GM12878 (cell line): ENCODE measurements around the gene CACNA2D1. TPM values are rescaled to one million over a fixed set of nuclear protein-coding genes. Genes with fewer than 3 reads are reported as not detected.
A peak's percentile ranks its signal among the peaks of the same experiment; 100 is the strongest.

Source experiments
- ATAC-seq: fragments of 200-7000 bp; cut with Tn5 transposase; 3 replicates; pipeline ENCODE4 v1.9.1; 2020; ENCODE audit warnings: mild to moderate bottlenecking, moderate library complexity
- BruUV-seq: library from RNA; stranded (reverse); fragments of 400-500 nt; replicated peaks from 2 replicates; lab custom pipeline; 2021; lab: Mats Ljungman, UMichigan
- CTCF ChIA-PET: fragments of 300-600 bp; sonication (Branson Sonifier 250); formaldehyde crosslinking; extraction: SDS; loops from one replicate; lab custom pipeline; 2021; ENCODE audit warnings: inconsistent platforms; lab: Yijun Ruan, JAX
- POLR2A ChIA-PET: fragments of 350-600 bp; formaldehyde crosslinking; extraction: SDS; loops from one replicate; lab custom pipeline; 2021; ENCODE audit warnings: inconsistent platforms; lab: Charles Lee
- RAD21 ChIA-PET: fragments of 300-600 bp; sonication (Branson Sonifier 250); formaldehyde crosslinking; loops from one replicate; lab custom pipeline; 2023; ENCODE audit warnings: antibody characterized with exemption; ENCODE audit not compliant: unreplicated experiment; lab: Charles Lee
- SMC1A ChIA-PET: fragments of 300-600 bp; sonication (Branson Sonifier 250); formaldehyde crosslinking; loops from one replicate; lab custom pipeline; 2023; ENCODE audit not compliant: unreplicated experiment, uncharacterized antibody; lab: Charles Lee
- DNase-seq: peaks from one replicate; pipeline ENCODE4 v3.0.0-alpha.2; 2011; ENCODE audit warnings: low read depth, low spot score
- FAIRE-seq: peaks from 3 replicates; lab custom pipeline; 2011; peaks lifted over from hg19 to GRCh38; lab: Jason Lieb, UNC
- H2AFZ ChIP-seq: 2 replicates; pipeline ENCODE4 v1.6.0; 2011; ENCODE audit warnings: low read depth, low read length, control low read depth; ENCODE audit not compliant: control insufficient read depth
- H3K27ac ChIP-seq: 2 replicates; pipeline ENCODE4 v1.5.1; 2011; ENCODE audit warnings: control low read depth; ENCODE audit not compliant: control insufficient read depth, insufficient read depth
- H3K27me3 ChIP-seq, 2 experiments: replicated peaks in 1 of 2; 2 replicates each; pipeline versions ENCODE4 v1.6.0 to v1.6.1; 2011; ENCODE audit warnings: low read length in 1 of 2; ENCODE audit not compliant: control insufficient read depth in 2 of 2, insufficient read depth in 2 of 2
- H3K36me3 ChIP-seq, 2 experiments: 2 replicates each; pipeline ENCODE4 v1.5.1; 2011; ENCODE audit warnings: low read length in 1 of 2; ENCODE audit not compliant: control insufficient read depth in 2 of 2, insufficient read depth in 2 of 2
- H3K4me1 ChIP-seq: 2 replicates; pipeline ENCODE4 v1.6.1; 2011; ENCODE audit warnings: mild to moderate bottlenecking, low read length, moderate library complexity, mixed read lengths; ENCODE audit not compliant: control insufficient read depth, insufficient read depth
- H3K4me2 ChIP-seq: 2 replicates; pipeline ENCODE4 v1.6.0; 2011; ENCODE audit warnings: control low read depth; ENCODE audit not compliant: control insufficient read depth, insufficient read depth
- H3K4me3 ChIP-seq: fragments of 200-600 bp; sonication (generic); 2 replicates; pipeline ENCODE4 v1.5.1; 2016
- H3K79me2 ChIP-seq: 2 replicates; pipeline ENCODE4 v1.6.0; 2011; ENCODE audit warnings: low read length; ENCODE audit not compliant: control insufficient read depth, insufficient read depth
- H3K9ac ChIP-seq: 2 replicates; pipeline ENCODE4 v1.8.0; 2011; ENCODE audit warnings: low read length, control low read depth, mixed read lengths; ENCODE audit not compliant: control insufficient read depth, insufficient read depth
- H3K9me3 ChIP-seq: replicated peaks from 3 replicates; pipeline ENCODE4 v1.5.1; 2011; ENCODE audit warnings: mild to moderate bottlenecking, low read length; ENCODE audit not compliant: control insufficient read depth, insufficient read depth
- H4K20me1 ChIP-seq: 2 replicates; pipeline ENCODE4 v1.6.0; 2011; ENCODE audit not compliant: control insufficient read depth, insufficient read depth
- CBFB ChIP-seq: IDR thresholded peaks from 2 replicates; pipeline ENCODE4 v1.6.1; 2016; ENCODE audit warnings: antibody characterized with exemption, low read depth
- FOS ChIP-seq: IDR thresholded peaks from 3 replicates; pipeline ENCODE4 v1.6.1; 2011; ENCODE audit warnings: borderline replicate concordance; ENCODE audit not compliant: insufficient read length; ENCODE audit errors: extremely low read depth
- NFXL1 ChIP-seq: fragments of 450-650 bp; IDR thresholded peaks from 2 replicates; pipeline ENCODE4 v1.6.1; 2017; ENCODE audit warnings: antibody characterized with exemption, mild to moderate bottlenecking, borderline replicate concordance
- POLR2A ChIP-seq: IDR thresholded peaks from 2 replicates; pipeline ENCODE4 v1.6.1; 2011; ENCODE audit warnings: low read depth, mild to moderate bottlenecking, low read length
- RAD21 ChIP-seq: IDR thresholded peaks from 2 replicates; pipeline ENCODE4 v1.6.1; 2011; ENCODE audit warnings: mild to moderate bottlenecking, low read depth, low read length, moderate library complexity; ENCODE audit not compliant: insufficient read depth
- SIN3A ChIP-seq: IDR thresholded peaks from 2 replicates; pipeline ENCODE4 v1.6.1; 2012; ENCODE audit warnings: low read depth, low read length, improper control_type of control experiment
- TCF7 ChIP-seq: IDR thresholded peaks from 2 replicates; pipeline ENCODE4 v1.6.1; 2014; ENCODE audit warnings: antibody characterized with exemption, borderline replicate concordance
- ZBTB11 ChIP-seq: fragments of 450-650 bp; formaldehyde crosslinking; IDR thresholded peaks from 2 replicates; pipeline ENCODE4 v1.5.0; 2022; ENCODE audit warnings: mild to moderate bottlenecking, missing genetic modification characterization
- WGBS: methylation state at CpG from one replicate; pipeline ENCODE4 v1.1.6; 2016; ENCODE audit warnings: low lambda C conversion rate; ENCODE audit not compliant: insufficient replicate concordance, insufficient coverage; ENCODE audit errors: missing lambda C conversion rate; 5-methylcytosine and 5-hydroxymethylcytosine counted together
- in situ Hi-C: fragments of 300-500 bp; cut with MboI; formaldehyde crosslinking; loops from 9 replicates; pipeline ENCODE4 v1.14.3; 2018; ENCODE audit warnings: mixed read lengths
- intact Hi-C: fragments of 100-400 bp; cut with micrococcal nuclease; formaldehyde crosslinking; loops from one replicate; pipeline ENCODE4 v1.14.2; 2022; ENCODE audit not compliant: unreplicated experiment
- polyA plus RNA-seq, 11 experiments: library from polyadenylated mRNA; depleted of rRNA in 4 of 11; unstranded in 6 of 11; stranded (reverse) in 5 of 11; fragments of >200 nt; fragmentation: Nextera tagmentation in 4 of 11; fragmentation: Illumina TruSeq in 1 of 11; extraction: Ambion mirVana in 4 of 11; extraction: Trizol in 1 of 11; gene quantifications; 1 replicate in 1 of 11; 2 replicates in 10 of 11; pipeline versions ENCODE4 v1.2.1 to v1.2.3, GENCODE V29; 2011 to 2016; ENCODE audit warnings: inconsistent platforms in 2 of 11, missing spikeins in 2 of 11, low read depth in 1 of 11
- total RNA-seq, 4 experiments: library from RNA; depleted of rRNA in 3 of 4; stranded (reverse); fragments of >200 nt in 3 of 4; fragmentation: Illumina TruSeq in 1 of 4; extraction: Trizol in 1 of 4; gene quantifications; 2 replicates each; pipeline versions ENCODE4 v1.2.1 to v1.2.3, GENCODE V29; 2013 to 2021

CACNA2D1 gene
- total and polyA plus RNA-seq, 10 of the 15 experiments (the other 5 are each of a cell fraction or from before 2014, with no cell fraction given): 0.14 to 14.8 (median 0.97) TPM

DNA sequence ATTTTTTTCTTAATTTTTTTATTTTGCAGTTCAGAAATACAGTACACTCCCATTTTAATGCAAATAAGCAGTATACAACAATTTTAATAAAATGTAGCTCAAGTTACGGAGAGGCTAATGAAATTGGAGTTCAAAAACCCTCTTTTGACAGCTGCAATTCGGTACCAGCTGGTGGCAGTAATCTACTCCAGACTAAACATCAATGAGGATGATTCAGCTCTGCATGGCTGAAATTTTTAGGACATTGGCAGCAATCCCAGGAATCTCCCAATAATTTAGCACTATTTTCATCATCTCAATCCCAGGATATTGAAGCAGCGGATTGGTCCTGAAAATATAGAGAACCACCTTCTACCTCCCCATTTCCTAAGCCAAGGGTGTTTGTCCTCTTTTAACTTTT is 278.8 kb downstream of the CACNA2D1 start:
- FAIRE-seq (no peak), ATAC-seq (peak; percentile 48; the same call in 2 of the 3 replicates)
- intact Hi-C loops: loop anchor here (5.0 to 10.0 kb wide), 2 partner anchors 120 to 562 kb away; no protein-coding TSS in a partner anchor

More for the DNA sequence above, 278.8 kb downstream of the CACNA2D1 start:
- no peak for TF ChIP-seq SIN3A
- no peak for TF ChIP-seq CBFB
- no peak for TF ChIP-seq NFXL1
- TF ChIP-seq ZBTB11 (CRISPR knock-in tag): no peak
- no peak for TF ChIP-seq FOS
- no peak for TF ChIP-seq TCF7
- TF ChIP-seq RAD21: 0 out of 2 replicates have a peak, but pooled peaks have one; percentile 8
- TF ChIP-seq POLR2A: no peak
- WGBS: 10% methylated on average over 3 of the region's 3 CpGs
- in situ Hi-C loops: no loop called here
- BruUV-seq: no TSS peak
- SMC1A ChIA-PET: interaction anchor here (0.7 to 7.5 kb wide), 10 partner anchors 10 to 413 kb away, joined by 3 to 57 read pairs (median 3); no protein-coding TSS in a partner anchor
- no peaks in the 10 kb centered on the region for H4K20me1 ChIP-seq
- no peak overlapping the region for H3K4me3 ChIP-seq
- H2AFZ ChIP-seq: no peak overlapping the region
- no peak for DNase-seq
- H3K9ac ChIP-seq: no peak overlapping the region
- H3K27me3 ChIP-seq: no peaks in the 10 kb centered on the region
- H3K27ac ChIP-seq: no peak overlapping the region
- no peaks in the 10 kb centered on the region for H3K4me1 ChIP-seq
- H3K36me3 ChIP-seq: no peaks in the 10 kb centered on the region
- CTCF ChIA-PET: interaction anchor here (0.6 to 2.5 kb wide), 11 partner anchors 11 to 441 kb away, joined by 3 to 12 read pairs (median 4); no protein-coding TSS in a partner anchor
- no peak overlapping the region for H3K4me2 ChIP-seq
- H3K9me3 ChIP-seq: no peaks in the 10 kb centered on the region
- no peaks in the 10 kb centered on the region for H3K79me2 ChIP-seq
- RAD21 ChIA-PET: interaction anchor here (0.6 to 1.8 kb wide), 8 partner anchors 18 to 801 kb away, joined by 3 to 6 read pairs (median 4); no protein-coding TSS in a partner anchor
- POLR2A ChIA-PET: no interaction called here
